HEK293 (cell line): Measurements from ENCODE around the gene UBE2F.

Experiments
- AEBP2 ChIP-seq: fragments of 450-650 bp; formaldehyde crosslinking; IDR thresholded peaks from 2 replicates; pipeline ENCODE4 v1.5.1; 2016; ENCODE audit warnings: missing biosample characterization, missing genetic modification characterization, borderline replicate concordance
- REST ChIP-seq: fragments of 450-650 bp; formaldehyde crosslinking; IDR thresholded peaks from 2 replicates; pipeline ENCODE4 v1.5.1; 2016; ENCODE audit warnings: missing biosample characterization, missing genetic modification characterization
- ZBTB7A ChIP-seq: fragments of 450-650 bp; formaldehyde crosslinking; IDR thresholded peaks from 2 replicates; pipeline ENCODE4 v1.5.1; 2016; ENCODE audit warnings: low read depth, missing biosample characterization, missing genetic modification characterization
- ZNF133 ChIP-seq: fragments of 450-650 bp; formaldehyde crosslinking; IDR thresholded peaks from 2 replicates; pipeline ENCODE4 v1.5.1; 2016; ENCODE audit warnings: missing biosample characterization, missing genetic modification characterization
- ZNF37A ChIP-seq: fragments of 450-650 bp; IDR thresholded peaks from 2 replicates; pipeline ENCODE4 v1.5.1; 2018; ENCODE audit warnings: missing biosample characterization, missing genetic modification characterization
- ZNF423 ChIP-seq: fragments of 450-650 bp; formaldehyde crosslinking; IDR thresholded peaks from 2 replicates; pipeline ENCODE4 v1.5.1; 2016; ENCODE audit warnings: missing biosample characterization, missing genetic modification characterization
- ZNF692 ChIP-seq: fragments of 450-650 bp; formaldehyde crosslinking; IDR thresholded peaks from 2 replicates; pipeline ENCODE4 v1.5.1; 2016; ENCODE audit warnings: missing biosample characterization, missing genetic modification characterization
- ZNF792 ChIP-seq: fragments of 450-650 bp; formaldehyde crosslinking; IDR thresholded peaks from 2 replicates; pipeline ENCODE4 v1.5.1; 2016; ENCODE audit warnings: missing biosample characterization, missing genetic modification characterization

GRCh38 chr2:238039985-238040384, 73.2 kb downstream of the UBE2F start:
- TF ChIP-seq ZNF133 (no peak), ZNF37A (tag by site-specific recombination) (no peak), ZBTB7A (tag by site-specific recombination) (no peak), AEBP2 (tag by site-specific recombination) (no peak), ZNF692 (tag by site-specific recombination) (no peak), ZNF792 (tag by site-specific recombination) (no peak), REST (tag by site-specific recombination) (no peak), ZNF423 (no peak)
